ENCODE measurements around the gene ACAD10. TPM values are rescaled to one million over a fixed set of nuclear protein-coding genes. Genes with fewer than 3 reads are reported as not detected.
"Not testable (repeated sequence)": the region's sequence is repeated elsewhere in the genome, so short reads cannot be mapped to it uniquely, and the experiment has no call there.

The ACAD10 gene
- total and polyA plus RNA-seq, 3 donors from 2014 or later: 35.2 to 65.7 (median 58.2) TPM

DNA sequence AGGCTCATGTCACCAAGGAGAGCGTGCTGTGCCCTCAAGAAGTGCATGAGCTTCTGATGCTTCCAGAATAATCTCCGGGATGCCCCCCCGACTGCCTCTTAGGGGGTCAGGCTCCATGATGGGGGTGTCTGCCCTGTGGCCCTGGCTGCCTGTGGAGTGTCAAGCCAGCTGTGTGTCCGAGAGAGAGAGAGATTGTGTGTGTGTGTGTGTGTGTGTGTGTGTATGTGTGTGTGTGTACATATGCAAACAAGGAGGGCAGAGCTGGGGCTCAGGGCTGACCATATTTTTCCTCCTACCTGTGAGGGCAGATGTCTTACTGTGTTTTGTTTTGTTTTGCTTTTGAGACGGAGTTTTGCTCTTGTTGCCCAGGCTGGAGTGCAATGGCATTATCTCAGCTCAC is 75.2 kb downstream of the ACAD10 start:
- H3K4me1 ChIP-seq: peaks cover 10% of the 10 kb centered on the region
- H3K4me3 ChIP-seq: no peak overlapping the region
- no peaks in the 10 kb centered on the region for H3K36me3 ChIP-seq (ENCODE audit: low read depth, missing control alignments)
- no peak for DNase-seq
- WGBS, 2 donors: 79 to 92% methylated on average over 5 of the region's 5 CpGs
- H3K27ac ChIP-seq: no peak overlapping the region
- H3K9me3 ChIP-seq: no peaks in the 10 kb centered on the region
- intact Hi-C loops (cut with DNase I; ENCODE audit: low total_unique reads): no loop called here
- TF ChIP-seq POLR2A (IDR thresholded peaks at IDR 0.05): no peak
- TF ChIP-seq, protein P1, sequence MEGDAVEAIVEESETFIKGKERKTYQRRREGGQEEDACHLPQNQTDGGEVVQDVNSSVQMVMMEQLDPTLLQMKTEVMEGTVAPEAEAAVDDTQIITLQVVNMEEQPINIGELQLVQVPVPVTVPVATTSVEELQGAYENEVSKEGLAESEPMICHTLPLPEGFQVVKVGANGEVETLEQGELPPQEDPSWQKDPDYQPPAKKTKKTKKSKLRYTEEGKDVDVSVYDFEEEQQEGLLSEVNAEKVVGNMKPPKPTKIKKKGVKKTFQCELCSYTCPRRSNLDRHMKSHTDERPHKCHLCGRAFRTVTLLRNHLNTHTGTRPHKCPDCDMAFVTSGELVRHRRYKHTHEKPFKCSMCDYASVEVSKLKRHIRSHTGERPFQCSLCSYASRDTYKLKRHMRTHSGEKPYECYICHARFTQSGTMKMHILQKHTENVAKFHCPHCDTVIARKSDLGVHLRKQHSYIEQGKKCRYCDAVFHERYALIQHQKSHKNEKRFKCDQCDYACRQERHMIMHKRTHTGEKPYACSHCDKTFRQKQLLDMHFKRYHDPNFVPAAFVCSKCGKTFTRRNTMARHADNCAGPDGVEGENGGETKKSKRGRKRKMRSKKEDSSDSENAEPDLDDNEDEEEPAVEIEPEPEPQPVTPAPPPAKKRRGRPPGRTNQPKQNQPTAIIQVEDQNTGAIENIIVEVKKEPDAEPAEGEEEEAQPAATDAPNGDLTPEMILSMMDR (IDR thresholded peaks at IDR 0.05): no peak
- no peaks in the 10 kb centered on the region for H3K27me3 ChIP-seq

DNA sequence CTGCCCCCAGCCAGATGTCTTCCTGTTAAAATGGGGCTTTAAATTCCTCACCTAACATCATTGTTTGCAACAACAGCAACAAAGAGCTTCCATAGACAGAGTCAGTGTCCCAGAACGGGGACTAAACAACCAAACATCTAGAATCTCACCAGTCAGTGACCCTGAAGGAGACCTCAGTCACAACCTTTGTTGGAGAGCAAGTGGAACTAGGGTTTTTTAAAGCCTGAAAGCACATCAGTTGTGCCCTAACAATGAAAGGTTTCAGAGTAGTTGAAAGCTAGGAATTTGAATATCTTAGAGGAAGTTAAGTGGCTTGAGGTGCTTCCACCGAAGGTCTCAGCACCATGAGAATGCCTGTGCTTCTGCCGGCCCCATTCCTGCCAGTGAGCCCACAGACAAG is 75.9 kb downstream of the ACAD10 start:
- WGBS, 2 donors: 66 to 74% methylated on average over 3 of the region's 3 CpGs
- DNase-seq: no peak
- Histone ChIP-seq H3K27me3 (no peaks in the 10 kb centered on the region), H3K36me3 (ENCODE audit: low read depth, missing control alignments) (no peaks in the 10 kb centered on the region), H3K4me3 (no peak overlapping the region), H3K27ac (no peak overlapping the region), H3K4me1 (peaks cover 10% of the 10 kb centered on the region), H3K9me3 (no peaks in the 10 kb centered on the region)
- TF ChIP-seq, protein P1 (IDR thresholded peaks at IDR 0.05): no peak
- no peak for TF ChIP-seq POLR2A (IDR thresholded peaks at IDR 0.05)
- intact Hi-C loops (cut with DNase I; ENCODE audit: low total_unique reads): no loop called here

DNA sequence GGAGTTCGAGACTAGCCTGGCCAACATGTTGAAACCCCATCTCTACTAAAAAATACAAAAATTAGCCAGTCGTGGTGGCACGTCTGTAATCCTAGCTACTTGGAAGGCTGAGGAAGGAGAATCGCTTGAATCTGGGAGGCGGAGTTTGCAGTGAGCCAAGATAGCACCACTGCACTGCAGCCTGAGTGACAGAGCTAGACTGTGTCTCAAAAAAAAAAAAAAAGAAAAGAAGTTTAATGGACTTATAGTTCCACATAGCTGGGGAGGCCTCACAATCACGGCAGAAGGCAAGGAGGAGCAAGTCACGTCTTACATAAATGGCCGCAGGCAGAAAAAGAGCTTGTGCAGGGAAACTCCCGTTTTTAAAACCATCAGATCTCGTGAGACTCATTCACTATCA is 77.7 kb downstream of the ACAD10 start:
- DNase-seq; H3K9me3 ChIP-seq; intact Hi-C loops (cut with DNase I; ENCODE audit: low total_unique reads); H3K27ac ChIP-seq; H3K4me3 ChIP-seq; H3K27me3 ChIP-seq; H3K4me1 ChIP-seq; H3K36me3 ChIP-seq (ENCODE audit: low read depth, missing control alignments): not testable (repeated sequence)
- WGBS, 2 donors: 66 to 70% methylated on average over 10 of the region's 10 CpGs

DNA sequence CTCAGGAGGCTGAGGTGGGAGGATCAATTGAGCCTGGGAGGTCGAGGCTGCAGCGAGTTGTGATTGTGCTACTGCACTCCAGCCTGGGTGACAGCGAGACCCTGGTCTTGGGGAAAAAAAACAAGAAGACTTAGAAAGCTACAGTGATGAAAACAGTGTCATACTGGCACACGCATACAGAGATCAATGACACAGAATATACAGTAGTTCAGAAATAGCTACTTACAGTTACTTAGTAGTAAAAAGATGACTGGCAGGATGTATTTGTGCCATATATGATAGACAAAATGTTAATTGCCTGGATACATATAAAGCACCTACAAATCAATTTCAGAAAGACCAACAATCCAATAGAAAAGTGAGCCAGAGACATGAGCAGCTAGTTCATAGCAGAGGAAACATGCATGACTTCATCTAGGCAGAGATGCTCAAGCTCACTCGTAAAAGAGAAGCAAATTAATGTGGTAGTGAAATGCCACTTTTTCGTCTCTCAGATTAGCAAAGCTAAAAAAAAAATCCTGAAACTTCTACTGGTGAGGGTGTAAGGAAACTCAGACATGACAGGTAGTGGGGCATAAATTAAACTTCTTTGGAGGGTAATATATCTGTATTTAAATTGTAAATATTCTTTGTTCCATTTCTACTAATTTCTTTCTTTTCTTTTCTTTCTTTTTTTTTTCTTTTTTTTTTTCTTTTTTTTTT is 78.4 kb downstream of the ACAD10 start:
- intact Hi-C loops (cut with DNase I; ENCODE audit: low total_unique reads): no loop called here

GRCh38 chr12:111766608-111767361 is 80.9 kb downstream of the ACAD10 start, which contains the start of gene ALDH2:
ALDH2 (plus strand) TSS chr12:111766933; CDS start chr12:111766983, 50 bp downstream.
- intact Hi-C loops (cut with DNase I; ENCODE audit: low total_unique reads): no loop called here
- no peaks in the 10 kb centered on the region for H3K9me3 ChIP-seq

More for the DNA sequence above, 78.4 kb downstream of the ACAD10 start:
- DNase-seq: no peak
- H3K4me1 ChIP-seq: peaks cover 8% of the 10 kb centered on the region
- H3K4me3 ChIP-seq: no peak overlapping the region
- H3K9me3 ChIP-seq: no peaks in the 10 kb centered on the region
- no peaks in the 10 kb centered on the region for H3K27me3 ChIP-seq
- TF ChIP-seq POLR2A (IDR thresholded peaks at IDR 0.05): no peak
- TF ChIP-seq, protein P1 (IDR thresholded peaks at IDR 0.05): no peak
- no peaks in the 10 kb centered on the region for H3K36me3 ChIP-seq (ENCODE audit: low read depth, missing control alignments)
- 60 to 61% methylated on average over 6 of the region's 6 CpGs for WGBS, 2 donors
- H3K27ac ChIP-seq: no peak overlapping the region

More at GRCh38 chr12:111766608-111767361, 80.9 kb downstream of the ACAD10 start, which contains the start of gene ALDH2:
- DNase-seq: peak; percentile 88
- 0% methylated on average over 27 to 51 of the region's 73 CpGs for WGBS, 2 donors
- peak within 1 kb of the TSS; percentile 71 to 85 for H3K27ac ChIP-seq
- peaks cover 8% of the 10 kb centered on the region for H3K4me1 ChIP-seq
- no peaks in the 10 kb centered on the region for H3K27me3 ChIP-seq
- TF ChIP-seq, protein P1 (IDR thresholded peaks at IDR 0.05): no peak
- peak; percentile 49 for TF ChIP-seq POLR2A (IDR thresholded peaks at IDR 0.05)
- peak within 1 kb of the TSS; percentile 75 to 82 for H3K4me3 ChIP-seq
- H3K36me3 ChIP-seq (ENCODE audit: low read depth, missing control alignments): no peaks in the 10 kb centered on the region

Measured in testis (tissue), 3 donors.